BE2C (cell line): ENCODE measurements around the gene SLC1A1.
"Not testable (repeated sequence)": the region's sequence is repeated elsewhere in the genome, so short reads cannot be mapped to it uniquely, and the experiment has no call there.

Experiments used
- DNase-seq: peaks from one replicate; pipeline ENCODE4 v3.0.0-alpha.2; 2020
- H3K27me3 ChIP-seq: fragments of 250-450 bp; sonication (Bioruptor Pico); 2 replicates; pipeline ENCODE4 v1.5.1; 2020; ENCODE audit warnings: mild to moderate bottlenecking
- H3K36me3 ChIP-seq: fragments of 250-450 bp; sonication (Bioruptor Pico); 2 replicates; pipeline ENCODE4 v1.5.1; 2020; ENCODE audit warnings: mild to moderate bottlenecking
- H3K4me1 ChIP-seq: fragments of 250-450 bp; sonication (Bioruptor Pico); 2 replicates; pipeline ENCODE4 v1.5.1; 2020
- H3K4me3 ChIP-seq: 2 replicates; pipeline ENCODE4 v1.5.1; 2011; ENCODE audit warnings: low read depth, low read length
- H3K9me3 ChIP-seq: fragments of 250-450 bp; sonication (Bioruptor Pico); 2 replicates; pipeline ENCODE4 v1.5.1; 2020
- TF ChIP-seq, protein P1 (sequence below): IDR thresholded peaks from 2 replicates; pipeline ENCODE4 v1.5.1; 2012; ENCODE audit warnings: mild to moderate bottlenecking, low read depth, low read length

SLC1A1 gene

DNA sequence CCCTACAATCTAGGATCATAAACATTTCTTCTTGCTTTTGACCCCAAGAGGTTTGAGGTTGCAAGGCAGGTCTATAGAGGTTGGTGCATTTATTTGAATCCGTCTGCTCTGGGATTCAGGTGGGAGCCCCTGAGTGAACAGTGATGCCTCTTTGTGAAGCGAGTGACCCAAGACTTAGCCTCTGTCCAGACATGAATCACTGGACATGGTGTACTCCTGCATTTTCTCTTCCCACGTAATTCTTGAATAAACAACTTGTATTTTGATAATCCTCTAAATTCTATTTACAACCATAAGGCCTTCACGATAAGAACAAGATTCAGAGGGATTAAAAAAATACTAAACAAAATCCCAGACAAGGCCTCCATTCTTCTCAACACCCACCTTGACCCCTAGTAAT, 104.3 kb downstream of the SLC1A1 start:
- Histone ChIP-seq H3K36me3 (no peaks in the 10 kb centered on the region), H3K4me3 (no peak overlapping the region), H3K27me3 (no peaks in the 10 kb centered on the region; the same call in none of the 2 replicates), H3K9me3 (no peaks in the 10 kb centered on the region), H3K4me1 (no peaks in the 10 kb centered on the region)
- TF ChIP-seq, protein P1, sequence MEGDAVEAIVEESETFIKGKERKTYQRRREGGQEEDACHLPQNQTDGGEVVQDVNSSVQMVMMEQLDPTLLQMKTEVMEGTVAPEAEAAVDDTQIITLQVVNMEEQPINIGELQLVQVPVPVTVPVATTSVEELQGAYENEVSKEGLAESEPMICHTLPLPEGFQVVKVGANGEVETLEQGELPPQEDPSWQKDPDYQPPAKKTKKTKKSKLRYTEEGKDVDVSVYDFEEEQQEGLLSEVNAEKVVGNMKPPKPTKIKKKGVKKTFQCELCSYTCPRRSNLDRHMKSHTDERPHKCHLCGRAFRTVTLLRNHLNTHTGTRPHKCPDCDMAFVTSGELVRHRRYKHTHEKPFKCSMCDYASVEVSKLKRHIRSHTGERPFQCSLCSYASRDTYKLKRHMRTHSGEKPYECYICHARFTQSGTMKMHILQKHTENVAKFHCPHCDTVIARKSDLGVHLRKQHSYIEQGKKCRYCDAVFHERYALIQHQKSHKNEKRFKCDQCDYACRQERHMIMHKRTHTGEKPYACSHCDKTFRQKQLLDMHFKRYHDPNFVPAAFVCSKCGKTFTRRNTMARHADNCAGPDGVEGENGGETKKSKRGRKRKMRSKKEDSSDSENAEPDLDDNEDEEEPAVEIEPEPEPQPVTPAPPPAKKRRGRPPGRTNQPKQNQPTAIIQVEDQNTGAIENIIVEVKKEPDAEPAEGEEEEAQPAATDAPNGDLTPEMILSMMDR, result no peak
- DNase-seq, result no peak

DNA sequence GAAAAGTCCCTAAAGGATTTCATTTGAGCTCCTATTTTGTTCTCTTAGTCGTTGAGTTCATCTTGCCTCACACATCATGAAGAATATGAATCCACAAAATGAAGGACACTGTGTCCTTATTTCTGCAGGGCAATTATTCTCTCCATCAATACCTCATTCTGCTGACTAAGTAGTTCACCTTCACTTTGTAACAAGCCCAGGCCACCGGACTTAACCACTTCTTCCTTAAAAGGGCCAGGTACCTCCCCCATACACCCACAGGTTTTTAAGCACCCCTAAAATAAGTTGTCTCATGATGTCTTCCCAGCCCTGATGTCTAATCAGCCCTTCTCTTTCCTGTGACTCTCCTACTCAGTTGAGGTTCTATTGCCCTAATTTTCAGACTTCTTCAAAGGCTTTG, 104.7 kb downstream of the SLC1A1 start:
- no peak overlapping the region for H3K4me3 ChIP-seq
- TF ChIP-seq, protein P1, result no peak
- no peaks in the 10 kb centered on the region; the same call in none of the 2 replicates for H3K27me3 ChIP-seq

DNA sequence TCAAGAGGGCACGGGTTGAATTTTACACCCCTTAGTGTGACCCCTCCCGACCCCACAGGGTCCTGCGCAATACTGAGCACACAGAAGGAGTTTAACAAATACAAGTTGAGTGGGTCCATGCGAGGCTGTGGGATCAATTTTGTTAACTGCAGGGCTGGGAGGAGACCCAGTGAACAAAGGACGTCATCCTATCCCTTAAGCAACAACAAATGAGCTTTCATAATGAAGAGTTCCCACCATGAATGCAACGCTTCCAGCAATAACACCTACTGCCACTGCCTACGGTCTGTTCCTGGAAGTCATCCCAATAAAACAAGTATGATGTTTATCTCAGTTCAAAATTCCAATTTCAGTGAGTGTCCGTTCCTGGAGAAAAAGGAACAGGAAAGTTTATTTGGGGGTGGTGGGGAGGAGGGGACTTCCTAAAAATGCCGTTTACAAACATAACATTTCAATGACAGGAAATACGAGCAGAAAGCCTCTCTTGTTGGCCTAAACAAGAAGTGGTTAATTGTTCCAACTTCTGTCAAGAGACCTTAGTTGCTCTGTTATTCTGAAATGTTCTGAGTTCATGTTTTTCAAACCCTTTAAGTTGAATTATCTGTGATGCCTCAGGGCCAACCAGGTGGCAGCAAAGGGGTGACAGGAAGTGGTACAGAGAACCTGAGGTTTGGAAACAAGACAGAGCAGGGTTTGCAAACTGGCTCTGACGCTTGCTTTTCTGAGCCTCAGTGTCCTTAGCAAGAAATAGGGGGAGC, 106.1 kb downstream of the SLC1A1 start:
- H3K9me3 ChIP-seq, result no peaks in the 10 kb centered on the region
- TF ChIP-seq, protein P1, result no peak
- no peaks in the 10 kb centered on the region for H3K4me1 ChIP-seq
- H3K27me3 ChIP-seq, result no peaks in the 10 kb centered on the region; the same call in 1 of the 2 replicates
- H3K4me3 ChIP-seq, result no peak overlapping the region
- DNase-seq, result no peak
- no peaks in the 10 kb centered on the region for H3K36me3 ChIP-seq

More for the DNA sequence above, 104.7 kb downstream of the SLC1A1 start:
- Histone ChIP-seq H3K4me1 (no peaks in the 10 kb centered on the region), H3K36me3 (no peaks in the 10 kb centered on the region), H3K9me3 (no peaks in the 10 kb centered on the region)
- no peak for DNase-seq

DNA sequence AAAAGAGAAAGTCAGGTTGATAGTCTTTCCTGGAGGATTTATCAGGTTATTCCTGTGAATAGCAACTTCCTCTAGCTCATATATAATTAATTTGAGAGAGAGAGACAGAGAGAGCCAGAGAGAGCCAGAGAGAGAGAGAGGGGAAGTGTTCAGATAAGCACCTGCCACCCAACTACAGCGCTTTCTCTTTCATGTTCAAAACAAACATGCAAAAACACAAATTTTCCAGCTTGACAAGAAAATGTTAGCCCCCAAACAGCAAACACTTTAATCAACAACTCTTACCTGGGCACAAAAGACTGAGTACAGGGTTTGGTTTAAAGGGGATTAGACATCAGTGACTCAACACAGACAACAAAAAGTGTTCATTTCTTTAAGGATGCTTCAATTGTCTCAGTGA, 110.1 kb downstream of the SLC1A1 start:
- no peak overlapping the region for H3K4me3 ChIP-seq
- TF ChIP-seq, protein P1, result no peak
- no peaks in the 10 kb centered on the region for H3K4me1 ChIP-seq
- H3K9me3 ChIP-seq, result no peaks in the 10 kb centered on the region
- no peaks in the 10 kb centered on the region for H3K36me3 ChIP-seq
- H3K27me3 ChIP-seq, result no peaks in the 10 kb centered on the region
- DNase-seq, result no peak

DNA sequence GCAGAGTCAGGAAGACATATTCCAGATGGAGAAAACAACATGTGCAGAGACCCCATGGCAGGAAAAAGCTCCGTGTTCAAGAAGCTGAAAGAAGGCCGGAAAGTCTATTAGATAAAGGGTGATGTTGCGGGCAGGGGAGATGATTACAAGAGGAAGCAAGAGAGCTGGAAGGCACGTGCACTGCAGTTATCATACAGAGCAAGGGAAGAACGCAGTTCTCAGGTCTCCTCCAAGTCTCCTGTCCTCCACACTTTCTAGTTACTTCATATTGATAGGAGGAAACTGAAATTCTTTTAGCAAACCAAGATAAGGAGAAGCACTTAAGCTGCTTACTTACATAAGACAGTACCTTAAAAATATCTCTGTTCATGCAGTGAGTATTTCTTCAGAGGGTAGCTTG, 113.6 kb downstream of the SLC1A1 start:
- no peaks in the 10 kb centered on the region for H3K4me1 ChIP-seq
- no peaks in the 10 kb centered on the region for H3K9me3 ChIP-seq
- no peak overlapping the region for H3K4me3 ChIP-seq
- no peaks in the 10 kb centered on the region for H3K36me3 ChIP-seq
- TF ChIP-seq, protein P1, result no peak
- no peak for DNase-seq
- H3K27me3 ChIP-seq, result no peaks in the 10 kb centered on the region

DNA sequence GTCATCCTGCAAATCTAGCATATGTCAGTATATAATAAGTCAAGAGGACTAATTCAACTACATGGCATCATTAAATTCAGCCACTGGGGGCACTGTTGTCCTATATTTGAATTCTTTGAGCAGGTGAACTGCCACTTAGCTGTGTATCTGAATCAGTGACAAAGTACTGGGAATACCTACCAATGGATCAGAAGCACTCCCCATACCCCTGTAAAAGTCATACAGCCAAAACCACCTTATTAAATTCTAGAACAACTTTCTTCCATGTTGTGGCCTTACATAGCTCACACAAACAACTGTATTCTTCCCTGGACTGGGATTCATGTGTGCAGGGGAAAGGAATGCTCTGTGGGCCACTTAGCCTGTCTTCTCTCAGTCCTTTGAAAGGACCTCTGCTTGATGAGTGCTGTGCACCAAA, 114.4 kb downstream of the SLC1A1 start:
- no peak overlapping the region for H3K4me3 ChIP-seq
- H3K4me1 ChIP-seq, result no peaks in the 10 kb centered on the region
- no peaks in the 10 kb centered on the region for H3K9me3 ChIP-seq
- no peaks in the 10 kb centered on the region for H3K27me3 ChIP-seq
- peak; percentile 69 for DNase-seq
- no peaks in the 10 kb centered on the region for H3K36me3 ChIP-seq
- TF ChIP-seq, protein P1, result peak; percentile 66

DNA sequence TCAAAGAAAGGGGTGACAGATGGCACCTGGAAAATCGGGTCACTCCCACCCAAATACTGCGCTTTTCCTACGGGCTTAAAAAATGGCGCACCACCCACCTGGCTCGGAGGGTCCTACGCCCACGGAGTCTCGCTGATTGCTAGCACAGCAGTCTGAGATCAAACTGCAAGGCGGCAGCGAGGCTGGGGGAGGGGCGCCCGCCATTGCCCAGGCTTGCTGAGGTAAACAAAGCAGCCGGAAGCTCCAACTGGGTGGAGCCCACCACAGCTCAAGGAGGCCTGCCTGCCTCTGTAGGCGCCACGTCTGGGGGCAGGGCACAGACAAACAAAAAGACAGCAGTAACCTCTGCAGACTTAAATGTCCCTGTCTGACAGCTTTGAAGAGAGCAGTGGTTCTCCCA, 115.8 kb downstream of the SLC1A1 start:
- DNase-seq, H3K36me3 ChIP-seq, H3K9me3 ChIP-seq, H3K27me3 ChIP-seq, H3K4me3 ChIP-seq, H3K4me1 ChIP-seq: not testable (repeated sequence)
